ENCODE measurements around the gene PRKCZ. TPM values are rescaled to one million over a fixed set of nuclear protein-coding genes. Genes with fewer than 3 reads are reported as not detected.

Gene PRKCZ
- total and polyA plus RNA-seq, 9 of the 15 experiments (the other 6 are each of a cell fraction or from before 2014, with no cell fraction given), result 0.07 to 3.1 (median 1.3) TPM

DNA sequence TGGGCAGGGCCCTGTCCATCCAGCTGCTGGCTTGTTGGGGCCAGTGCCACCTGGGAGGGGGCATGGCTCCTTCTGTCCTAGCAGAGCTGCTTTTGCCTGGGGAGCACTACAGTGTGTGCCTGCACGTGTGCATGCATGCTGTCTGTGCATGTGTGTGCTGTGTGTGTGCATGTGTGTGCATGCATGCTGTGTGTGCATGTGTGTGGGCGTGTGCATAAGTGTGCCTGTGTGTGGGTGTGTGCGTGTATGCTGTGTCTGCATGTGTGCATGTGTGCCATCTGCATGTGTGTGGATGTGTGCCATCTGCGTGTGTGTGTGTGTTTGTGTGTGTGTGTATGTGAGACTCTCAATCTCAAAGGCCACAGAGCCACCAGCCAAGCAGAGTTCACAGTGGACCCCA lies 8.3 kb upstream of the PRKCZ start (continued):
- no peak for TF ChIP-seq DDX20 (tag; IDR thresholded peaks at IDR 0.05; ENCODE audit: low read depth)

DNA sequence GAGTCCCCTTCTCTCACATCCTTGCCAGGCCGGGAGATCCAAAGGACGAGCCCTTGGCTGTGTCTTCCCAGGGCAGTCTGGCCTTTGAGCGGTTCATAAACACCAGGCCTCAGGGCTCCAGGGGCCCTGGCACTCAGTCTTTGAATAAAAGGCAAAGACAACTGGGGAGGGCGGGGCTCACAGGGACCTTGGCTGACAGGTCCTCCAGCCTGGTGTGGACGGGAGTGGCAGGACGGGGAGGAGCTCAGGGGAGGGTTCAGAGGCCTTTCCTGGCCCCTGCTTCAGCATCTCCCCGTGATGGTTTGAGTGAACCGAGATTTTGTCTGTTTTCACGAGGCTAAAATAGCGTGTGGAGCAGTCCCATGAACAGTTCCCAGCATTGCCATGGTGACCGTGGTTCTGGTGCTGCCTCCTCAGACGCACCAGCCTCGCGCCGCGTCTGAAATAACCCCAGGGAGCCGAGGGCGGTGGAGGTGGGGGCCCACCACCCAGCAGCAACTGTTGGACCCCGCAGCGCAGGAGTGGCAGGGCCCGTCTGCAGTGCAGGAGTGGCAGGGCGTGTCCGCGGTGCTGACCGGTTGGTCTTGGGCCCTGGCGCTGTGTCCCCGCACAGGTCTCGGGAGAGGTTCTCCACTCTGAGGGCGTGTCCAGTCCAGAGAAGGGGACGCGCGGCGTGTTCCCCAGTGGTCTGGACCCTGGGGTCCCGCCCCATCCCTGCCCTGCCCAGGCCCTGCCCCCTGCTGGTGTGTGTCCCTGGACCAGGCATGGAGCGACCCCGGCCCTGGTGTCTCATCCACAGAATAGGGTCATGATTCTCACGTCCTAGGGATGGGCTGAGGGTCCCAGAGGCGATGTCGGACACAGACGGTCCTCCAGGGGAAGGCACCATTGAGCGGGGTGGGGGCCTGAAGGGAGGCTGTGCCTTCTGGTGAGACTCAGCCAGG lies 7.1 kb upstream of the PRKCZ start:
- Histone ChIP-seq H3K27ac (ENCODE audit: extremely low read depth, low read depth, low read length) (no peak overlapping the region), H3K4me1 (replicated peaks in 1 of 2; ENCODE audit: control insufficient read depth in 2 of 2, insufficient read depth in 2 of 2, low read length in 2 of 2) (peaks cover 0 to 43% of the 10 kb centered on the region in 2 experiments; a peak in 2 of 5 replicates), H3K9me3 (replicated peaks; ENCODE audit: control insufficient read depth, insufficient read depth, low read depth, low read length) (no peaks in the 10 kb centered on the region), H3K9ac (ENCODE audit: insufficient read depth in 1 of 2, low read depth in 2 of 2, low read length in 2 of 2) (no peak overlapping the region), H3K27me3 (ENCODE audit: control insufficient read depth in 2 of 2, insufficient read depth in 2 of 2, low read length in 2 of 2) (peaks cover 45 to 80% of the 10 kb centered on the region in 2 experiments; a peak in 4 of 5 replicates), H3K4me2 (ENCODE audit: insufficient read depth, low read length) (no peak overlapping the region), H3K4me3 (no peak overlapping the region), H3K36me3 (ENCODE audit: control insufficient read depth, insufficient read depth, low read length) (no peaks in the 10 kb centered on the region), H2AFZ (ENCODE audit: low read depth, low read length) (no peak overlapping the region), H3K9me1 (ENCODE audit: control insufficient read depth, insufficient read depth, low read length) (peaks cover 3% of the 10 kb centered on the region), H4K20me1 (replicated peaks; ENCODE audit: control insufficient read depth, insufficient read depth, low read length) (peaks cover 24% of the 10 kb centered on the region), H3K79me2 (ENCODE audit: control insufficient read depth, insufficient read depth, low read length) (no peaks in the 10 kb centered on the region)
- DNase-seq (ENCODE audit: extremely low read depth in 1 of 4, low spot score in 3 of 4) (no peak), FAIRE-seq (no peak), ATAC-seq (no peak)
- ChIA-PET CTCF (ENCODE audit: low intra/inter-chr PET ratio) (interaction anchor here (5.4 kb wide), 1 partner anchor 83 kb away, joined by 47 read pairs; no protein-coding TSS in a partner anchor), POLR2A (interaction anchor here (0.6 to 0.7 kb wide), 2 partner anchors 13 to 145 kb away, joined by 3 read pairs; no protein-coding TSS in a partner anchor)
- intact Hi-C loops (cut with micrococcal nuclease), result no loop called here
- in situ Hi-C loops (cut with MboI), result no loop called here
- BruUV-seq (replicated peaks), result no TSS peak
- 4% methylated on average over 38 of the region's 41 CpGs for WGBS (ENCODE audit: insufficient coverage, low coverage, missing lambda C conversion rate)
- TF ChIP-seq NR1H2 (CRISPR knock-in tag; IDR thresholded peaks at IDR 0.05), result no peak
- TF ChIP-seq RBBP5 (IDR thresholded peaks at IDR 0.05; ENCODE audit: borderline replicate concordance, insufficient read depth, low read length, poor library complexity, severe bottlenecking), result no peak
- no peak for TF ChIP-seq CCNT2 (IDR thresholded peaks at IDR 0.05; ENCODE audit: borderline replicate concordance, extremely low read depth, insufficient read length, low read depth, low read length)
- no peak for TF ChIP-seq TEAD2 (tag; IDR thresholded peaks at IDR 0.05)
- no peak for TF ChIP-seq MYBL2 (IDR thresholded peaks at IDR 0.05; ENCODE audit: low read depth)
- TF ChIP-seq MYBL2 (CRISPR knock-in tag; IDR thresholded peaks at IDR 0.05; ENCODE audit: borderline replicate concordance), result no peak
- TF ChIP-seq PCBP1 (IDR thresholded peaks at IDR 0.05; ENCODE audit: low read depth, low read length, poor library complexity, severe bottlenecking), result peak; percentile 15
